HepG2 (cell line): ENCODE data around the gene PTPRF. TPM values are rescaled to one million over a fixed set of nuclear protein-coding genes. Genes with fewer than 3 reads are reported as not detected.

Experiments used
- KAT7 ChIP-seq: IDR thresholded peaks from 2 replicates; pipeline ENCODE4 v1.6.1; 2018; ENCODE audit warnings: borderline replicate concordance, missing compliant biosample characterization
- MBD4 ChIP-seq: IDR thresholded peaks from 2 replicates; pipeline ENCODE4 v1.6.1; 2012; ENCODE audit warnings: low read length, inconsistent platforms, borderline replicate concordance
- MZF1 ChIP-seq: sonication (generic); formaldehyde crosslinking; IDR thresholded peaks from 2 replicates; pipeline ENCODE4 v1.8.1; 2023; ENCODE audit warnings: mild to moderate bottlenecking, missing genetic modification reagents, borderline replicate concordance
- NBN ChIP-seq: fragments of 450-650 bp; conservative IDR thresholded peaks from 2 replicates; pipeline ENCODE4 v1.6.1; 2017
- PITX1 ChIP-seq: sonication (generic); formaldehyde crosslinking; IDR thresholded peaks from 2 replicates; pipeline ENCODE4 v1.5.1; 2020; ENCODE audit warnings: mild to moderate bottlenecking, missing genetic modification reagents
- POLR2A ChIP-seq, 2 experiments: IDR thresholded peaks; 2 replicates each; pipeline ENCODE4 v1.6.1; 2011; ENCODE audit warnings: low read depth in 2 of 2, low read length in 2 of 2, mild to moderate bottlenecking in 1 of 2, moderate library complexity in 1 of 2; ENCODE audit not compliant: insufficient read depth in 1 of 2
- POLR2G ChIP-seq: fragments of 200-400 bp; formaldehyde crosslinking; IDR thresholded peaks from 2 replicates; pipeline ENCODE4 v1.6.1; 2018; ENCODE audit warnings: mild to moderate bottlenecking, low read depth, low read length, moderate library complexity
- RFX1 ChIP-seq: fragments of 450-650 bp; IDR thresholded peaks from 2 replicates; pipeline ENCODE4 v1.6.1; 2017
- SMYD3 ChIP-seq: sonication (generic); formaldehyde crosslinking; IDR thresholded peaks from 2 replicates; pipeline ENCODE4 v1.8.1; 2023; ENCODE audit warnings: mild to moderate bottlenecking, missing genetic modification reagents
- SOX6 ChIP-seq, 2 experiments: fragments of 450-650 bp in 1 of 2; sonication (generic) in 1 of 2; formaldehyde crosslinking in 1 of 2; IDR thresholded peaks; 2 replicates each; pipeline versions ENCODE4 v1.4.0 to v1.6.1; 2017 to 2020; ENCODE audit warnings: antibody characterized with exemption in 1 of 2, mild to moderate bottlenecking in 1 of 2, missing genetic modification reagents in 1 of 2
- SSRP1 ChIP-seq: IDR thresholded peaks from 2 replicates; pipeline ENCODE4 v1.6.1; 2016; ENCODE audit warnings: control low read depth
- THYN1 ChIP-seq: sonication (generic); formaldehyde crosslinking; IDR thresholded peaks from 2 replicates; pipeline ENCODE4 v1.8.1; 2023; ENCODE audit warnings: low read depth, mild to moderate bottlenecking, moderate library complexity, missing genetic modification reagents, borderline replicate concordance
- XRCC5 ChIP-seq: fragments of 200-400 bp; formaldehyde crosslinking; optimal IDR thresholded peaks from 2 replicates; pipeline ENCODE3; 2017; ENCODE audit warnings: mild to moderate bottlenecking, low read length
- ZC3H13 ChIP-seq: sonication (generic); formaldehyde crosslinking; IDR thresholded peaks from 2 replicates; pipeline ENCODE4 v1.8.1; 2023; ENCODE audit warnings: mild to moderate bottlenecking, missing genetic modification reagents, moderate library complexity
- ZFYVE20 ChIP-seq: sonication (generic); formaldehyde crosslinking; IDR thresholded peaks from 2 replicates; pipeline ENCODE4 v1.8.0; 2023; ENCODE audit warnings: low read depth, mild to moderate bottlenecking, moderate library complexity, missing genetic modification reagents, borderline replicate concordance
- ZNF34 ChIP-seq: sonication (generic); formaldehyde crosslinking; IDR thresholded peaks from 2 replicates; pipeline ENCODE4 v1.4.0; 2020; ENCODE audit warnings: mild to moderate bottlenecking, missing genetic modification reagents, borderline replicate concordance
- ZNF407 ChIP-seq: sonication (generic); formaldehyde crosslinking; IDR thresholded peaks from one replicate; pipeline ENCODE4 v1.5.1; 2020; ENCODE audit warnings: mild to moderate bottlenecking, missing genetic modification reagents; ENCODE audit errors: not compliant biosample characterization
- ZNF570 ChIP-seq: sonication (generic); formaldehyde crosslinking; IDR thresholded peaks from 2 replicates; pipeline ENCODE4 v1.4.0; 2020; ENCODE audit warnings: mild to moderate bottlenecking, missing genetic modification reagents, borderline replicate concordance
- ZNF629 ChIP-seq: sonication (generic); formaldehyde crosslinking; conservative IDR thresholded peaks from 2 replicates; pipeline ENCODE4 v1.5.0; 2020; ENCODE audit warnings: missing genetic modification reagents
- ZNF768 ChIP-seq: sonication (generic); formaldehyde crosslinking; IDR thresholded peaks from 2 replicates; pipeline ENCODE4 v1.4.0; 2020; ENCODE audit warnings: missing genetic modification reagents
- polyA plus RNA-seq, 8 experiments: library from polyadenylated mRNA; depleted of rRNA in 3 of 8; stranded (reverse) in 7 of 8; unstranded in 1 of 8; fragments of >200 nt; fragmentation: Illumina TruSeq in 4 of 8; extraction: Trizol in 4 of 8; gene quantifications; 2 replicates each; pipeline versions ENCODE4 v1.2.1 to v1.2.3, GENCODE V29; 2011 to 2016; ENCODE audit warnings: low read depth in 4 of 8, missing spikeins in 1 of 8, mixed read lengths in 1 of 8; ENCODE audit not compliant: insufficient read depth in 1 of 8
- total RNA-seq, 5 experiments: library from RNA; depleted of rRNA; stranded (reverse); fragments of >200 nt; fragmentation: Illumina TruSeq; extraction: Trizol; gene quantifications; 2 replicates each; pipeline ENCODE4 v1.2.3, GENCODE V29; 2016; ENCODE audit warnings: low read depth in 1 of 5
- TF ChIP-seq, protein P1 (sequence below): sonication (generic); formaldehyde crosslinking; IDR thresholded peaks from 2 replicates; pipeline ENCODE4 v1.5.0; 2020; ENCODE audit warnings: mild to moderate bottlenecking, missing genetic modification reagents

PTPRF gene
- total and polyA plus RNA-seq, 2 of the 13 experiments (the other 11 are each of a cell fraction or from before 2014, with no cell fraction given): 55.9 to 167 TPM

- no peak for TF ChIP-seq ZNF407 (CRISPR knock-in tag)
- no peak for TF ChIP-seq POLR2A (IDR thresholded peaks at IDR 0.05; ENCODE audit: insufficient read depth in 1 of 2, low read depth in 2 of 2, low read length in 2 of 2)
- TF ChIP-seq KAT7: no peak
- no peak for TF ChIP-seq RFX1
- TF ChIP-seq ZC3H13 (CRISPR knock-in tag): no peak
- no peak for TF ChIP-seq SSRP1 (CRISPR knock-in tag)
- no peak for TF ChIP-seq ZNF570
- no peak for TF ChIP-seq SMYD3 (CRISPR knock-in tag)
- no peak for TF ChIP-seq MZF1 (CRISPR knock-in tag)
- TF ChIP-seq MBD4: no peak
- TF ChIP-seq SOX6 (IDR thresholded peaks at IDR 0.05): no peak
- 0 out of 2 replicates have a peak, but pooled peaks have one; percentile 18 for TF ChIP-seq SOX6 (CRISPR knock-in tag; IDR thresholded peaks at IDR 0.05)
- TF ChIP-seq, protein P1, sequence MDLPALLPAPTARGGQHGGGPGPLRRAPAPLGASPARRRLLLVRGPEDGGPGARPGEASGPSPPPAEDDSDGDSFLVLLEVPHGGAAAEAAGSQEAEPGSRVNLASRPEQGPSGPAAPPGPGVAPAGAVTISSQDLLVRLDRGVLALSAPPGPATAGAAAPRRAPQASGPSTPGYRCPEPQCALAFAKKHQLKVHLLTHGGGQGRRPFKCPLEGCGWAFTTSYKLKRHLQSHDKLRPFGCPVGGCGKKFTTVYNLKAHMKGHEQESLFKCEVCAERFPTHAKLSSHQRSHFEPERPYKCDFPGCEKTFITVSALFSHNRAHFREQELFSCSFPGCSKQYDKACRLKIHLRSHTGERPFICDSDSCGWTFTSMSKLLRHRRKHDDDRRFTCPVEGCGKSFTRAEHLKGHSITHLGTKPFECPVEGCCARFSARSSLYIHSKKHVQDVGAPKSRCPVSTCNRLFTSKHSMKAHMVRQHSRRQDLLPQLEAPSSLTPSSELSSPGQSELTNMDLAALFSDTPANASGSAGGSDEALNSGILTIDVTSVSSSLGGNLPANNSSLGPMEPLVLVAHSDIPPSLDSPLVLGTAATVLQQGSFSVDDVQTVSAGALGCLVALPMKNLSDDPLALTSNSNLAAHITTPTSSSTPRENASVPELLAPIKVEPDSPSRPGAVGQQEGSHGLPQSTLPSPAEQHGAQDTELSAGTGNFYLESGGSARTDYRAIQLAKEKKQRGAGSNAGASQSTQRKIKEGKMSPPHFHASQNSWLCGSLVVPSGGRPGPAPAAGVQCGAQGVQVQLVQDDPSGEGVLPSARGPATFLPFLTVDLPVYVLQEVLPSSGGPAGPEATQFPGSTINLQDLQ (CRISPR knock-in tag): no peak
- no peak for TF ChIP-seq ZNF768 (CRISPR knock-in tag)
- TF ChIP-seq ZNF34: no peak
- no peak for TF ChIP-seq ZFYVE20 (CRISPR knock-in tag)
- no peak for TF ChIP-seq POLR2G
- TF ChIP-seq THYN1 (CRISPR knock-in tag): no peak
- peak; percentile 13 for TF ChIP-seq XRCC5
- TF ChIP-seq PITX1 (CRISPR knock-in tag): no peak
- TF ChIP-seq ZNF629 (CRISPR knock-in tag): no peak
- no peak for TF ChIP-seq NBN
Measured at GRCh38 chr1:43522776-43523480, 7.8 kb upstream of the PTPRF start (continued).
